ENCODE data around the gene TUBB4B. TPM values are rescaled to one million over a fixed set of nuclear protein-coding genes. Genes with fewer than 3 reads are reported as not detected.
A peak's percentile ranks its signal among the peaks of the same experiment; 100 is the strongest.

TUBB4B gene
- polyA plus RNA-seq, 1 donor from 2014 or later: 88.4 TPM

GRCh38 chr9:137227054-137227852 is 13.8 kb upstream of the TUBB4B start, which contains the start of gene RNF224:
Gene RNF224, plus strand, starts transcription at chr9:137227502. Its CDS starts 834 bp downstream, at chr9:137228336.
- H3K4me3 Mint-ChIP-seq: peak within 1 kb of the TSS in 3 of 4 donors; percentile 19 to 68 (median 67)
- H3K9me3 Mint-ChIP-seq: no peaks in the 10 kb centered on the region
- no peaks in the 10 kb centered on the region for H3K36me3 Mint-ChIP-seq
- H3K4me1 Mint-ChIP-seq: peaks cover 0 to 4% (median 2%) of the 10 kb centered on the region in 3 donors
- peak within 1 kb of the TSS; percentile 18 to 72 (median 22) for H3K27ac Mint-ChIP-seq
- peaks cover 6% of the 10 kb centered on the region for H3K27me3 Mint-ChIP-seq

GRCh38 chr9:137227853-137228505 is 13.1 kb upstream of the TUBB4B start:
- Mint-ChIP-seq H3K27ac (peak overlapping the region; percentile 6 to 72 (median 22)), H3K4me1 (peaks cover 0 to 4% (median 2%) of the 10 kb centered on the region in 3 donors), H3K27me3 (peaks cover 6% of the 10 kb centered on the region), H3K36me3 (no peaks in the 10 kb centered on the region), H3K9me3 (no peaks in the 10 kb centered on the region), H3K4me3 (peak overlapping the region in 1 of 4 donors; percentile 67)

- no peak overlapping the region for H3K4me3 Mint-ChIP-seq
- no peaks in the 10 kb centered on the region for H3K9me3 Mint-ChIP-seq
- no peak overlapping the region for H3K27ac Mint-ChIP-seq
- peaks cover 0 to 4% (median 2%) of the 10 kb centered on the region in 3 donors for H3K4me1 Mint-ChIP-seq
- H3K27me3 Mint-ChIP-seq: peaks cover 6% of the 10 kb centered on the region
- no peaks in the 10 kb centered on the region for H3K36me3 Mint-ChIP-seq
Measured at GRCh38 chr9:137228506-137228967, 12.6 kb upstream of the TUBB4B start.

GRCh38 chr9:137228968-137229896 is 11.9 kb upstream of the TUBB4B start:
- H3K4me1 Mint-ChIP-seq: peaks cover 0 to 3% (median 0%) of the 10 kb centered on the region in 3 donors
- no peak overlapping the region for H3K4me3 Mint-ChIP-seq
- peaks cover 6% of the 10 kb centered on the region for H3K27me3 Mint-ChIP-seq
- H3K36me3 Mint-ChIP-seq: no peaks in the 10 kb centered on the region
- H3K27ac Mint-ChIP-seq: no peak overlapping the region
- H3K9me3 Mint-ChIP-seq: no peaks in the 10 kb centered on the region

GRCh38 chr9:137229903-137230704 is 11.0 kb upstream of the TUBB4B start:
- Mint-ChIP-seq H3K9me3 (no peaks in the 10 kb centered on the region), H3K4me1 (peaks cover 4 to 8% (median 6%) of the 10 kb centered on the region in 3 donors), H3K27ac (no peak overlapping the region), H3K4me3 (no peak overlapping the region), H3K36me3 (no peaks in the 10 kb centered on the region), H3K27me3 (peaks cover 6% of the 10 kb centered on the region)

- H3K36me3 Mint-ChIP-seq: no peaks in the 10 kb centered on the region
- H3K27me3 Mint-ChIP-seq: peaks cover 6% of the 10 kb centered on the region
- no peaks in the 10 kb centered on the region for H3K9me3 Mint-ChIP-seq
- no peak within 1 kb of the TSS for H3K4me3 Mint-ChIP-seq
- H3K27ac Mint-ChIP-seq: no peak within 1 kb of the TSS
- peaks cover 6 to 11% (median 10%) of the 10 kb centered on the region in 3 donors for H3K4me1 Mint-ChIP-seq
Measured at GRCh38 chr9:137230705-137231371, 10.2 kb upstream of the TUBB4B start, which contains the start of gene SLC34A3. Gene SLC34A3, plus strand, starts transcription at chr9:137230901. Its CDS starts 802 bp downstream, at chr9:137231703.

GRCh38 chr9:137231372-137232039 is 9.6 kb upstream of the TUBB4B start:
- Mint-ChIP-seq H3K9me3 (no peaks in the 10 kb centered on the region), H3K4me1 (peaks cover 6 to 11% (median 10%) of the 10 kb centered on the region in 3 donors), H3K27me3 (peaks cover 6% of the 10 kb centered on the region), H3K4me3 (no peak overlapping the region), H3K36me3 (no peaks in the 10 kb centered on the region), H3K27ac (no peak overlapping the region)

- no peak overlapping the region for H3K4me3 Mint-ChIP-seq
- peaks cover 6% of the 10 kb centered on the region for H3K27me3 Mint-ChIP-seq
- peaks cover 6 to 11% (median 11%) of the 10 kb centered on the region in 3 donors for H3K4me1 Mint-ChIP-seq
- no peaks in the 10 kb centered on the region for H3K9me3 Mint-ChIP-seq
- no peaks in the 10 kb centered on the region for H3K36me3 Mint-ChIP-seq
- H3K27ac Mint-ChIP-seq: no peak overlapping the region
Measured at GRCh38 chr9:137232101-137232500, 9.0 kb upstream of the TUBB4B start.

- peaks cover 6 to 11% (median 11%) of the 10 kb centered on the region in 3 donors for H3K4me1 Mint-ChIP-seq
- no peaks in the 10 kb centered on the region for H3K9me3 Mint-ChIP-seq
- no peak overlapping the region for H3K4me3 Mint-ChIP-seq
- peaks cover 5% of the 10 kb centered on the region for H3K27me3 Mint-ChIP-seq
- H3K27ac Mint-ChIP-seq: no peak overlapping the region
- H3K36me3 Mint-ChIP-seq: no peaks in the 10 kb centered on the region
Measured at GRCh38 chr9:137232510-137232909, 8.6 kb upstream of the TUBB4B start.

GRCh38 chr9:137233143-137233980 is 7.7 kb upstream of the TUBB4B start:
- no peaks in the 10 kb centered on the region for H3K9me3 Mint-ChIP-seq
- H3K27ac Mint-ChIP-seq: no peak overlapping the region
- peaks cover 3% of the 10 kb centered on the region for H3K27me3 Mint-ChIP-seq
- H3K4me3 Mint-ChIP-seq: no peak overlapping the region
- peaks cover 6 to 13% (median 10%) of the 10 kb centered on the region in 3 donors for H3K4me1 Mint-ChIP-seq
- no peaks in the 10 kb centered on the region for H3K36me3 Mint-ChIP-seq

- H3K4me3 Mint-ChIP-seq: peak overlapping the region in 1 of 4 donors; percentile 52
- H3K27ac Mint-ChIP-seq: no peak overlapping the region
- H3K9me3 Mint-ChIP-seq: no peaks in the 10 kb centered on the region
Measured at GRCh38 chr9:137234055-137234697, 6.9 kb upstream of the TUBB4B start.

More at GRCh38 chr9:137234055-137234697, 6.9 kb upstream of the TUBB4B start:
- H3K27me3 Mint-ChIP-seq: peaks cover 3% of the 10 kb centered on the region
- peaks cover 6 to 15% (median 13%) of the 10 kb centered on the region in 3 donors for H3K4me1 Mint-ChIP-seq
- no peaks in the 10 kb centered on the region for H3K36me3 Mint-ChIP-seq

Data from IgD-negative memory B cell (primary cell).